ENCODE data around the gene FHIT.

FHIT gene

DNA sequence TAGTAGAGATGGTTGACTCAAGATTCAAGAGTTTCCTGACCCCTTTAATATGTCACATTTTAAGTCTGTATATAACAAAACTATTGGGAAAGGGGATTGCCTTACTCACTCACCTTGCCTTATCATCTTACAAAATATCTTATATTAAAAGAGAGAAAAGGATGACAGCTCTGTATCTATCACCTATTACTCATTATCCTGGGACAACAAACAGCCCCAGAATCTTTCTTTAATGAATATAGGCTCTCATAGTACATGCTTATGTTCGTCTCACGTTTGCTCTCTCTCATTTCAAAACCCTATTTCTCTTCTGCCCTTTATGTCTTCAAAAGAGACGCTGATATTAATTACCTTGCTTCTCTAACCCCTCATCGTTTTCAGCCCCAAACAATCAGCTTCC, 1178.0 kb downstream of the FHIT start:
- no peak for DNase-seq

DNA sequence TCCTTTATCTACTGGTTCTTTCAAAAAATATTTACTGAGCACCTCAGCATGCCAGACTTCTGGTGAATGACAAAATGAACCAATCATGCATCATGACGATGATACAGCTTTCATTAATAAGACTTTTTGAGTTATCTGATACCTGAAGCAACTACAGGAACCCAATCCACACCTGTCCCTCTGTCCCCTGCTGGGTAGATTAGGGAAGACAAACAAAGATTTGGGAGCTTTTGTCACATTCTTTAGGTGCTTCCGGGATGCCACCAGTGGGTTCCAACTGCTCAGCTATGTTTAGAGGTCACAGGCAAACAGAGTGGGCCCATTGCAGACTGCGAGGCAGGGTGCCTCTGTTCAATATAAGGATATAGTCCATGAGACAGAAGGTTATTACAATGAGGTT, 1180.9 kb downstream of the FHIT start:
- DNase-seq: peak; percentile 81

DNA sequence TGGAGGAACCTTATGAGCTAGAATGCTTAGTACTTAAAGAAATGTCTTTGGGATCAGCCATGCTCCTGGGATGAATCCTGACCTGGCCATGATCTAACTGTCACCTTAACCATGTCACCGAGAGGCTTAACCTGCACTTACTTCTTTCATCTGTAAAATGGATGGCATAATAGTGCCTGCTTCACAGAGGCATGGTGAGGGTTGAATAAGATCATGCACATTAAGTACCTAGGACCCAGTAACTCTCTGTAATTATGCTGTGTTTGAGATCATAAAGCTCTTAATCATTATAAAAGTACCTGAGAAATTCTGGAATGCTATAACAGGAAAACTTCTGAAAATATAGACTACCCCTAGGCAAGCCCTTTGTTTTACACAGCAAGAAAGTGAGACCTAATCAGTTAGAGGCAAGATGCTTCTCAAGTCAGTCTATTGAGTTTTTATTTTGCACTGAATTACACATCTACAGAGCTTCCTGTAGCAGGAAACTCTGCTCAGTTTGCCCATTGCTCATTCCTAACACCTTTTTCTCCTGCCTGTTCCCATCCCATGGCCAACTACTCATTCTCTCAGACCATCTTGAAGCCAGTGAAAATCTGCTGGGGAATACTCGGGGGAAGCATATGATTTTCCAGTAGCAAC, 1185.9 kb downstream of the FHIT start:
- DNase-seq: no peak

DNA sequence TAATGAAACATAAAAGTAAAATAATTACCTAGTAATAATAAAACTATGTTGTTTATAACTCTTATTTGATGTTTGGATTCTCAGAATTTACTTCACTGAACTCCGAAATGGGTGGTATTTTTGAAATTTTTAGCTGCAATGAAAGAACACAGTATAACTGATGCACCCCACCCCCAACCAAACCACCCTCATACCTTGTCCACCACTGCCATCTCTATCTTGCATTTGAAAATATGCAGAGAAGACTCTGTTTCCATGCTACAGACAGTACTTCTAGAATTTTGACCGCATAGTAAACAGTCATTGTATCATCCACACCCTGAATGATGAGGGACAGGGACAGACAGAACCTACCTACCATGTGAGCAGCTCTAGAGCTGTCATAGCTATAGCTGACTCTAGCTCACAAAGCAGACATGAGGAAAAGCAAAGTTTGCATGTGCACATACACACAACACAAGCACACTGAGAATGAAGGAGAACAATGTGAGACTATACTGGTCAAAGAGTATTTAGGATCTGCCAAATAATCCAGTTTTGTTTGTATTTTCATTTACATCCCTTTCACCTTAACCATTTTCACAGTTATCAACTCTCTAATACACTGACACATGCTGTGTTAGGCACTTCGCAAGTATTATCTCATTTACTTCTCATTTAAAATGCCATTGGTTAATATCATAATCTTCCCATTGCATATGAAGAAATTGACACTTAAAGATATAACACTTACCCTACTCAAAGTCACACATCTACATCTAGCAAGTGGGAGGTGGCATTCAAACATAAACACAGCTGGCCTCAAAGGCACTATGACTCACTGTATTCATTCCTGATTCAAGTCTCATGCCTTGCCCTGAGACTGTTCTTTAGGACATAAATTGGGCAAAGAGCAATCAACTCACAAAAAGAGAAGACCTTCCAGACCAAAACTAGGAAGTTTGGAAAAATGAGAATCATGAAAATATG, 1186.8 kb downstream of the FHIT start:
- DNase-seq: no peak

DNA sequence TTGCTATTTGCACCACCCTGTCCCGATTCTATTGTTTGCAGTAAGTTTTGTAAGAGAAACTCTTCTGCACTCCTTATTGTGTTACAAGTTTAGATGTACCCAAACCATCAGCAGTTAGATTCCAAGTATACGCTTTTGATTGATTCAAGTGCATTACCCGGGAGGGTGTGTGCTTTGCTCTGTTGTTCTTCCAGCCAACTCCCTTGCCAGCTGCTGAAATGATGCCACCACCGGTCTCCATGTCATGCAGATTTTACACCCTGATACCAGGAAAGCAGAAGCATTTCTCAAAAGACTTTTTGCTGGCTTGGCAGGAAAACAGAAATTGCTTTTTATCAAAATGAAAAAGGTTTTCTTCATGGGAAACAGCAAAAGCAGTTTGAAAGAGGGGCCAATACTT, 1194.8 kb downstream of the FHIT start:
- no peak for DNase-seq

DNA sequence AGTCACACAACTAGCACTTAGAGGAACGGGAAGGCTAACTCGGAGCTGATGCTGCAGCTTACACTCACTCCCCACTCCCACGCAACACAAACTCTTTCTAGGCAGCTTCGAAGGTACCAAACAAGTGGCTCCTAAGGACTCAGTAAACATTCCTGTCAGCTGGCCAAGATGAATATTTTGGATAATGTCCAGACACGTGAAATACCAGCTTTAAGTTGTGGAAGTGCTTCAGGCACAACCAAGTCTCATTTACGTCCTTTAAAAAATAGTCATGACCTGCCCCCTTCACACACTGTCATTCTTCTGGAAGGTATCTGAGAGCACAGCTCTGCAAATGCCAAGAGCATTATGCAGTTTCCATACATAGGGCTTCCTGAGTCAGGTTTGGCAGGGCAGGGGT, 1195.5 kb downstream of the FHIT start:
- no peak for DNase-seq

DNA sequence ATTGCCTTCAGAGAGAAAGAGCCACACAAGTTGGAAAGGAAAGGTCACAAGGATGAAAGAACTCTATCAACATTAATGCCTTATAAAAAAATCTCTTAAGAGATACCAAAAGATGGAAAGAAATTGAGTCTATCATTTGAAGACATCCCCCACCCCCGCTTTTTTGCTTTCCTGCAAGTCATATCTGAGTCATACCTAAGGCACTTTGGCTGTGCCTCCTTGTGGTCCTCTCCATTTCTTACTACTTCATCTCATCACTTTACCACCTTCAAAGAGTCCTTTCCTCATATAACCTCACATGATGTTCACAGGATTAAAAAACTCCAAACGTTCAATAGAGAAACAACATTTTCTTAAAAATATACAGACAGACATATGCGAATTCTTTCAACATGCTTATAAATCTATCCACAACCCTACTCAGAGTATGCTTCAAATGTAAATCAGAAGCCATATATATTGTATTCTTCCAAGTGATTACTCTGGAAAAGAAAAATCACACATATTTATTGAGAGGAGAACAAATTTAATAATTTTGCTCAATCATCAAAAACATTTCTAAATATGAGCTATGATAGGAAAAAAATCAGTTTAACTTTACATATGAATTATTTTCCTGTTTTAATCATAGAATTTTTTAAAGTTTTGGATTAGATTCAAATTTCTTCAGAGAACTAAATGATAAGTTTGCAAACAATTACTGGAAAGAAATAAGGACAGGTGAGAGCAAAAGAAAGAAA, 1197.6 kb downstream of the FHIT start:
- DNase-seq: no peak

DNA sequence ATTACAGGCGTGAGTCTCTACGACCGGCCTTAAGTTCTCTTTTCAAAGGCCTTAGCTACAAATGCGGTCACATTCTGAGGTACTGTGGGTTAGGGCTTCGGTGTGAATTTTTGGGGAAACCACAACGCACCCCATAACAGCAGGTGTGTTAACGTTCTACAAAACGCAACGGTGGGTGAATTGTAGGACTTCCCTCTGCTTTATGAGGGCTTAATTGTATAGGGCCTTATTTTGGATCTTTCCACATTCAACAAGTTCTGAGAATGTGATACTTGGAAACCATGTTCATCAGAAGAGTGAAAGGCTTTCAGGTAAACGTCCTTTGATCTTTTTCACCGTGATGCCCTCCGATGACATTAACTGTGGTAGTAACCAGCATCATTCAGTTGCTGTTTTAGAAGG, 1202.8 kb downstream of the FHIT start:
- DNase-seq: no peak

DNA sequence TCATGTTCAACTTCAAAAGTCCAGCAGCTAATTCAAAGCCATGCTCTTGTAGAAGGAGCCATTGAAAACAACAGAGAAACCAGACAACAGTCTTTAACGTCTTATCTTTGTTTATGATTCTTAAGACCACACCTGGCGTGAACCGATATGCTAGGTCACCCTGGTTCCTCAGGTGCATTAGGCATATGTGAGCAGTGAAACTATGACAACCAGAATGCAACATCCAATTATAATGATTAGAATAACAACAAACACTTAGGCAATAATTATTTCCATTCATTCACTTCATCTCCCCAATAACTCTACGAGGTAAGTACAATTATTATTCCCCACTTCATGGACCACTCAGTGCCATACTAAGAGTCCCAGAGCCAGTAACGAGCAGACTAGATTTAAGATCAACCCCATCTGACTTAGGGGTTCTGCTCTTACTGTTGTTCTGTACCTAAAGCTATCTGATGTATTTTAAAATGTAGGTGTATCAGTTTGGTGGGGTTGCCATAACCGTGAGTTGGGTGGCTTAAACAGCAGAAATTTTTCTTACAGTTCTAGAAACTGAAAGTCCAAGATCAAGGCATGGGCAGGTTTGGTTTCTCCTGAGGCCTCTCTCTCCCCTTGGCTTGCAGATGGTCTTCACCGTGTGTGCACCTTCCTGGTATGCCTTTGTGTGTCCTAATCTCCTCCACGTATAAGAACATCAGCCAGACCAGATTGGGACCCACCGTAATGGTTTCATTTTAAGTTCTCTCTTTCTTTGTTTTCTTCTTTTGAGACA, 1203.6 kb downstream of the FHIT start:
- DNase-seq: peak; percentile 33

DNA sequence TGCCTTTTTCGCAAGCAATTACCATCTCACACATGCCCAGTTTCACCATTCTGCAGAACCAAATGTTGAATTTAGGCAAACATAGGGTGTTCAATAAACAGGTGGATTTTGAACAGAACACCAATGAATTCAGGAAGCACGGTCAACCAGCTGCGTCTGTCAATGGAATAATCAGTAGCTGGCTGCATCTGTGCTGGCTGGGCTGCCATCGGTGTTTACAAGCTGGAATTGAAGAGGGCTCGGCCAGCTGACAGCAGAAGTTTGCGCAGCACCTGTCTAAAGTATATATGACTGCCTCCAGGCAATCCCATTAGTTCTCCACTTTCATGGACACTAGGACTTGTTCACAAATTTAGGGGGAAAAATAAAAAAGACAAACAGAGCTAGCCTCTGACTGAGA, 1205.0 kb downstream of the FHIT start:
- DNase-seq: peak; percentile 93

DNA sequence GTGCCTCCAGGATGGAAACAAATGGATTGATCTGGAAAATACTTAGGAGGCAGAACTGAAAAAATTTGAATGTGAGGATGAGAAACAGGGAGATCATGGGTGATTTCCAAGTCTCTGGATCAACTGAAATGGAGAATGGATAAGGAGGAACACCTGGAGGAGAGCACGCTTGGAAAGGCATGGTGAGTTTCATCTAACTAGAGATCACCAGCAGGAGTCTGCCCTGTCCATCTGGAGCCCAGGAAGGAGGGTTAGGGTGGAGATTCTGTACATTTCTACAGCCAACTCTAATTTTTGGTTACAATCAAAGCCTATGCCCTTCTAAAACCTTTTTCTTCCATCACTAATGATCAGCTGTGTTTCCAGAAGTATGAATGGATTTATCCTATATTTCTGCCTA, 1205.6 kb downstream of the FHIT start:
- peak; percentile 56 for DNase-seq

DNA sequence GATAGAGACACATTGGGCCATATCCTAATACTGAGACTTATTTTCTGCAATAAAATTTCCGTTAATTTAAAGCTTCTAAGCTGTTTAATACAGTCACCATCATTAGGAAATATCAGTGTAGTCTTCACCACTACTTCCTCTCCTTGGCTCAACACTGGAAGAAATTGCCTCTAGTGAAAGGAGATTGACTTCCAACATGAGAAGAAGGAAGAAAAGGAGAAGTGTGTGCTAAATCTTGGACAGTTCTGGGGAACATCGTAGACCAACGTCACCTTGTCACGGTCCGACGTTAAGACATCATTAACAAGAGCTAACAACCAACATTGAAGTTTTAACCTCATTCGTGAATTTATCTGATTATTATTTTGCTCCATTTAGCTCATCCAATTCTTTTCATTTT, 1214.4 kb downstream of the FHIT start:
- DNase-seq: no peak

DNA sequence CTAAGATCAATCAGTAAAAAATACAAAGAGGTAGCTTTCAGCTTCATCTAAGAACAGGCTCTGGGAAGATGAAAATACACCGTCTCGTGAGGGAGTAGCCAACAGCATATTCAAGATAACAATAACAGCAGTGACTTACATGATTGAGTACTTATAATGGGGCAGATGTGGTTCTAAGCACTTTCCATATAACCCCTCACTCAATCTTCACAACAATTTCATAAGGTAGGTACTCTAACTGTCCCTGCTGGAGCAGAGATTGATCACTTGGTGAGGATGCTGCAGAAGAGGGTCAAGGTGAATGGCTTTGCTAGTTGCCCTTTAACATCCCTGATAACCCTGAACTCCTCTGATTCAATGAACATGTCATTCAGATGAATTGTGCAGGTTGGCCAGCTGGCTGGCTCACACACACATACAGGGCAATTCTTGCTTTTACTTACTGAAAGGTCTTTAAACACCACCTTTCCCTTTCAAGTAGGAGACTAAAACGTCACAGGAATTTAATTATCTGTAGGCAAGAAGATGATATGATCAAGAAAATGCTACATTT, 1217.3 kb downstream of the FHIT start:
- no peak for DNase-seq

DNA sequence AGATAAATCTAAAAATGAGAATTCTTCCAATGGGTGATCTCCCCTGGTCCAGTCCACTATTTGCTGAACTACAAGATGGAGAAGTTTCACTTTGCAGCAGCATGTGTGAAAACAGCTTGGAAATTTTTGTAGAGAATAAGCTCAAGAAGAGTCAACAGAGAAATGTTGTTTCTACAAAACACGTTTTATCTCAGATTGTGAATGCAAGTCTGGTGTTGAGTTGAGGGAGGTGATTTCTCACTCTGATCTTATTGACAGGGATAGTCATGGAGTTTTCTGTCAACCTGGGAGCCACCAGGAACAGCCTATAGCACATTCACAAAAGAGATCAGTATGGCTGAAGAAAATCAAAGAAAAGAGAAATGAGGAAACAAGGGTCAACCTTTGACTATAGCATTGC, 1220.3 kb downstream of the FHIT start:
- DNase-seq: no peak

DNA sequence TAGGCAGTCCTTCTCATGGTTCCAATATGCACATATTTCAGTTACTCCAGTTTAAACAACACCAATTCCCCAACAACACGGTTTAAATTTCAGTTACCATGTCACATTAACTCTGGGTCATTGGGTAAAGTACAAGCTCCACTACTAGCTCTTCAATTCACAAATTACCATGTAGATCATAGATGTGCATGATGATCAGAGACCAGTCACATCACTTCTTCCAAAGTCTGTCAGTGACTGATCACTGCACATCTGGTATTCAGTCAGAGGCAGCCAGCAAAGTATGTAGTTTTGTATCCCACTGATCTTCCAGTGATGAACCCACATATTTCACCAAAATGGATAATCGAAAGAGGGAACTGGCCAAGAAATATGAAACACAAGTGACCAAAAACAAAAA, 1223.0 kb downstream of the FHIT start:
- DNase-seq: no peak

DNA sequence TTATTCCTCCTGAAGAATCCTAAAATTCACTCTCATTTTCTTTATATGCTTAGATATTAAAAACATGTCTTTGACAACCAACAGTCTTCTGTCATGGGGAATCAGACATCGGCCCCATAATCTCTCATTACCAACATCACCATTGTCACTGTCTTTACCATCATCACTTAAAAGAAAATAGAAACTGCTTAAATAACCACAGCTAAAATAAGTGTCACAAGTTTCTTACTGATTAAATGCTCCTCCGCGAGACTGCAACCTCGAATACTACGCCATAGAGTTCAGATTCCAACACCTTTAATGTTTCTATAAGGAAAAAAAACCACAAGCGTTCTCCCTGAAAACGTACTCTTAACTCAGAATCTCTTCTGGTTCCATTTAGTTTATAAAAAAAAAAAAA, 1223.9 kb downstream of the FHIT start:
- no peak for DNase-seq

DNA sequence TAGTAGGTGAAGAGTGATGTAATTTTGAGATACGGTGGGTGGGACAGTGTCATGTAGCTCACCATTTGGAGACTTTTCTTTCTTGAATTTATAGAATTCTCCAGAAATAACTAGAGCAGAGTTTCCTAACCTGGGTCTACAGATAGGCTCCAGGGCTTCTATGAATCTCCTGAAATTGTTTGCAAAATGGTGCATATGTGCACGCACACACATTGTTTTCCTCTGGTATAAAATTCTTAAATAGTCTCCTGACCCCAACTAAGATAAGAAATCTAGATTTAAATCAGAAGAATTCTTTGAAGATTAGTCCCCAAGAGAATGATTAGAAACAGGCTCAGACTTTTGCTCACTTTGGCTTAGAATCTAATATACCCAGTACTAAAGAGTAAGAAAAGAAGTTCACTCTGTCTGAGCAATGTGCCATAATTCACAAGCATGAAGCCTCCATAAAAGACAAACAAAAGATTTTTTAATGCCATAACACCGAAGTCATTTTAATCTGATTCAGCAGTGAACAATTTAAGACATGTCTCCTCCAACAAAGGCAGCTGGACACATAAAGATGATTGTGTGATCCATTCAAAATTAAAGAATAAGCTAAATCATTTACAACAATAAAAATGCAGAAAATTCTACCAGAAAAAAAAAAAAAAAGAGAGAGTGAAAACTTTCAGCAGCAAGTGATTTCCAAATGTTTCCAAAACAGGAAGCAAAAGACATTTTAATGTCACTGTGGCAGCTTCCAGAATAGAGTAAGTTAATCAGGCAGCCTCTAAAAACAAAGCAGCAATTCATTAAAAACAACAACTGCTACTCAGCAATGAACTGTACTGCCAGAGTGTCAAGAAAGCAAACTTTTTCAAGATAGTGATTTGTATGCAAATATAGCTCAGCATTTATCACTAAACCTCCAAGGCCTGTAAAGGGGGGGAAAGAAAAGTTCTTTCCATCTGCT, 1225.9 kb downstream of the FHIT start:
- DNase-seq: no peak

DNA sequence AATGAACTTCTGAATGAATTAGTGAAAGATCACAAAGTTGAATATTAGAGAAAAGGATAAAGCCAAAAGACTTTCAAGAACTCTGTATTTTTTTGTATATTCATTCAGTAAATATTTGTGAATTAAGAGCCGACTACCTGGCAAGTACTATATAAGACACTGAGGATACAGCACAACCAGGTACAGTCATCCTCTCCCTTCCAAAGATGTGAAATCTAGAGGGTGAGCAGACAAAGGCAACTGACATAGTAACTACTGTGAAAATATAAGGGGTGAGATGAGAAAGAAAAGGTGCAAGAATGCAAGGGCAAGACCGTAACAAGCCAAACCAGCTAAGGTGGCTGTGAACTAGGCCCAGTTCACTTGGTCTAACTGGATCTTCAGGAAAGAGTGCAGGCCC, 1226.9 kb downstream of the FHIT start:
- DNase-seq: no peak

DNA sequence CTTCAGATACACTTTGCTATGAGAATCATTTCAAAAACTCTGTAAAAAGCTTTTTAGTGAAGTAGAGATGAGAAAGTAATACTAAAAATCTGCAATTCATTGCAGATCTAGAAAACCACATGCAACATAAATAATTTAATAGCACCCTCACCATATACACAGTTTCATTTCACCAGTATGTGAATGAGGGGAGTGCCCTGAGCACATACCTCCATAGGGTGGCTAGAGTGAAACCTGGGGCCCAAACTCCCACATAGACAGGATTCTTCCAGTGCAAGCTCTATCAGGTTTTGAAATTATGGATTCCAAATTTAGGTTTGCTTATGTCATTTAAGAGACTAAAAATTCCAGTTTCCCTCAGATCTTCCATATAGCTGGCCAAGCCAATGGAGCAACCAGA, 1228.1 kb downstream of the FHIT start:
- DNase-seq: no peak

DNA sequence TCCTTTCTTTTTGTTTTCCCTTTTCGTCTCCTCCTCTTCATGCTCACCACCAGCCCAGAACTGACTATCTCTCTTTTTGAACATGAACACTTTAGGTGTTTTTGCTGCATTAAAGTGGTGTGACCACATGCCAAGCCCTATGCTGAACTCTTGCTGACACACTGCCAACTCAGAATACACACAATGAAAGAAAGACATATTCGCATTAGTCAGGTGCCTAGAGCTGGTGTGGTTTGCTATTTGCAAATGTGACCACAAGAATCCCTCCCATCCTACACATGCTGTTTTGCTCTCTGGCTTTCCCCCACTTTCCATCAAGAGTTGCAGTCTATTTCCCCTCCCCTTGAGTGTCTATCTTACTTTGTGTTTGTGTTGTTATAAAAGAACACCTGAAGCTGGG, 1233.6 kb downstream of the FHIT start:
- no peak for DNase-seq

DNA sequence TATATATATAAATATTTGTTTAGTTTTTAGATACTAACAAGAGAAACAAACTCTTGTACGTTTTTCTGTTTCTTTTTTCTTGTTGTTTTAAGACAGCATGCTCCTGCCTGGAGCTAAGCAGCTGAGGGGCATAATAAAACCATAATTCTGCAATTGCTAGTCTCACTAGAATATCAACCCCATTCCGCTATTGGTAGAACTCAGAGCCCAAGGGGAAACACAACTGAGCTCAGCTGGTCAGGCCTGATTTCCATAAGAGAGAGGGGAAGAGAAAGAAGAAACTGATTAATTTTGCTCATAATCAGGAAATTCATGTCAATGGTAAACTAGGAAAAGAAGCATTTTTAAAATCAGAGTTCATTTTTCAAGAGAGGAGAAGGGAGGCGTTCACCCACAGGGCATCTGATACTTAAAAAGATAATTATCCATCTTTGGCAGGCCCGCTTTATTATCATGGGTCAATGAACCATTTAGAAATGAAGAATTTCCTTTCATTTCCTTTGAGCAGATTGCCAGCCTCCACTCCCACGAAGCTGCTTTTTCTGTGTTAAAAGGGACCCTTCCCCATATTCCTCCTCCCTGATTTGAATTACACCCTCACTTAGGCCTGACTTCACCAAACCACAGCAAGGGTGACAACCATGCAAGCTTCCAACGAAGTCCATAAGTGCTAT, 1236.1 kb downstream of the FHIT start:
- DNase-seq: no peak

Measured in NCI-H146 (cell line).